NCI-H2029 (cell line): Measurements from ENCODE around the gene XXYLT1.

Experiments
- DNase-seq: peaks from one replicate; lab custom pipeline; 2025; lab: John Stamatoyannopoulos, UW

The XXYLT1 gene

GRCh38 chr3:195025884-195026200 lies 245.1 kb downstream of the XXYLT1 start:
- DNase-seq = no peak

- DNase-seq = no peak
Observed at GRCh38 chr3:195025056-195025883, 245.7 kb downstream of the XXYLT1 start.

GRCh38 chr3:195023989-195024388 lies 247.0 kb downstream of the XXYLT1 start:
- no peak for DNase-seq

GRCh38 chr3:195023576-195023975 lies 247.4 kb downstream of the XXYLT1 start:
- DNase-seq = no peak

GRCh38 chr3:195021692-195022091 lies 249.3 kb downstream of the XXYLT1 start:
- DNase-seq = no peak

- no peak for DNase-seq
Observed at GRCh38 chr3:195020921-195021320, 250.0 kb downstream of the XXYLT1 start.

GRCh38 chr3:195020185-195020584 lies 250.8 kb downstream of the XXYLT1 start:
- no peak for DNase-seq

GRCh38 chr3:195019335-195019734 lies 251.6 kb downstream of the XXYLT1 start:
- no peak for DNase-seq
